Mammary microvascular endothelial cell (primary cell): ENCODE results near the gene KRT9. TPM values are rescaled to one million over a fixed set of nuclear protein-coding genes. Genes with fewer than 3 reads are reported as not detected.

ENCODE experiments used
- total RNA-seq: library from RNA; depleted of rRNA; stranded (reverse); fragments of >200 nt; gene quantifications from 2 replicates; pipeline ENCODE4 v1.2.3, GENCODE V29; 2015

KRT9 gene
- total RNA-seq = not detected in 2 replicates

GRCh38 chr17:41571561-41572434, at the start of gene KRT9:
TSS of gene KRT9 (minus strand) at chr17:41572059. CDS start at chr17:41571992, 67 bp downstream.

GRCh38 chr17:41612376-41613160, 40.7 kb upstream of the KRT9 start, which contains the start of gene KRT16:
TSS of gene KRT16 (minus strand) at chr17:41612767. CDS start at chr17:41612688, 79 bp downstream.

GRCh38 chr17:41586863-41587495, 15.1 kb upstream of the KRT9 start, which contains the start of gene KRT14:
TSS of gene KRT14 (minus strand) at chr17:41586895. CDS start at chr17:41586834, 61 bp downstream.

GRCh38 chr17:41518789-41519449, 52.9 kb downstream of the KRT9 start, which contains the start of gene KRT15:
TSS of gene KRT15 (minus strand) at chr17:41518890. CDS start at chr17:41518827, 63 bp downstream.

Other genes with a start within 250 kb of the KRT9 start
- not detected in 2 replicates for gene KRT33A, start 221.2 kb downstream of the KRT9 start, total RNA-seq
- not detected in 2 replicates for gene KRT33B, start 202.2 kb downstream of the KRT9 start, total RNA-seq
- 0.69 and 1.00 TPM in 2 replicates for gene KRT34, start 189.8 kb downstream of the KRT9 start, total RNA-seq
- not detected in 2 replicates for gene KRT31, start 174.5 kb downstream of the KRT9 start, total RNA-seq
- not detected in 2 replicates for gene KRT37, start 147.5 kb downstream of the KRT9 start, total RNA-seq
- gene KRT38, start 131.1 kb downstream of the KRT9 start, total RNA-seq = not detected in 2 replicates
- gene KRT32, start 104.7 kb downstream of the KRT9 start, total RNA-seq = not detected in 2 replicates
- gene KRT35, start 90.9 kb downstream of the KRT9 start, total RNA-seq = not detected in 2 replicates
- gene KRT36, start 82.1 kb downstream of the KRT9 start, total RNA-seq = 0.27 TPM in 1 of 2 replicates, not detected in the other
- gene KRT13, start 66.4 kb downstream of the KRT9 start, total RNA-seq = not detected in 2 replicates
- 18.9 and 31.8 TPM in 2 replicates for gene KRT15, start 53.2 kb downstream of the KRT9 start, total RNA-seq
- gene KRT19, start 43.8 kb downstream of the KRT9 start, total RNA-seq = 492 and 493 TPM in 2 replicates
- gene KRT14, start 14.8 kb upstream of the KRT9 start, total RNA-seq = not detected in 2 replicates
- not detected in 2 replicates for gene KRT16, start 40.7 kb upstream of the KRT9 start, total RNA-seq
- gene KRT17, start 52.5 kb upstream of the KRT9 start, total RNA-seq = 0.94 TPM in 1 of 2 replicates, not detected in the other
- 83.4 and 101 TPM in 2 replicates for gene EIF1, start 116.8 kb upstream of the KRT9 start, total RNA-seq
- gene GAST, start 140.3 kb upstream of the KRT9 start, total RNA-seq = not detected in 2 replicates
- gene HAP1, start 162.6 kb upstream of the KRT9 start, total RNA-seq = not detected in 2 replicates
- 169 and 195 TPM in 2 replicates for gene JUP, start 214.7 kb upstream of the KRT9 start, total RNA-seq
- gene P3H4, start 239.9 kb upstream of the KRT9 start, total RNA-seq = 28.8 and 30.7 TPM in 2 replicates
- gene FKBP10, start 240.9 kb upstream of the KRT9 start, total RNA-seq = 83.2 and 91.1 TPM in 2 replicates